IMR-90 (cell line): Measurements from ENCODE around the gene PRELID1. TPM values are rescaled to one million over a fixed set of nuclear protein-coding genes. Genes with fewer than 3 reads are reported as not detected.

Experiments
- ATAC-seq: fragments of 200-7000 bp; cut with Tn5 transposase; 2 replicates; pipeline ENCODE4 v1.9.1; 2020; ENCODE audit warnings: low read depth, mild to moderate bottlenecking, moderate library complexity
- BruUV-seq: library from RNA; stranded (reverse); fragments of 400-500 nt; replicated peaks from 2 replicates; lab custom pipeline; 2021; lab: Mats Ljungman, UMichigan
- CTCF ChIA-PET: fragments of 300-600 bp; formaldehyde crosslinking; extraction: SDS; loops from one replicate; lab custom pipeline; 2021; ENCODE audit warnings: antibody characterized with exemption; lab: Yijun Ruan, JAX
- POLR2A ChIA-PET: fragments of 300-600 bp; sonication (Branson Sonifier 250); formaldehyde crosslinking; loops from one replicate; lab custom pipeline; 2022; ENCODE audit warnings: antibody characterized with exemption; ENCODE audit not compliant: unreplicated experiment; lab: Charles Lee
- DNase-seq: peaks from one replicate; pipeline ENCODE4 v3.0.0; 2013
- H2AFZ ChIP-seq: replicated peaks from 2 replicates; pipeline ENCODE3; 2013; ENCODE audit warnings: low read length, mild to moderate bottlenecking; ENCODE audit not compliant: poor library complexity
- H2AK5ac ChIP-seq: 2 replicates; pipeline ENCODE4 v1.6.1; 2013; ENCODE audit warnings: low read depth, low read length, inconsistent platforms
- H2AK9ac ChIP-seq: replicated peaks from 2 replicates; pipeline ENCODE3; 2013; ENCODE audit warnings: mild to moderate bottlenecking, low read depth, low read length, moderate library complexity; ENCODE audit not compliant: poor library complexity
- H2BK120ac ChIP-seq: 2 replicates; pipeline ENCODE4 v1.6.1; 2013; ENCODE audit warnings: low read depth, low read length, inconsistent platforms
- H2BK15ac ChIP-seq: 3 replicates; pipeline ENCODE4 v1.6.1; 2013; ENCODE audit warnings: low read depth, low read length, inconsistent platforms
- H2BK20ac ChIP-seq: 2 replicates; pipeline ENCODE4 v1.6.1; 2013; ENCODE audit warnings: low read depth, mild to moderate bottlenecking, inconsistent platforms, low read length, moderate library complexity
- H2BK5ac ChIP-seq: 2 replicates; pipeline ENCODE4 v1.6.1; 2013; ENCODE audit warnings: mild to moderate bottlenecking, low read depth, low read length, inconsistent platforms; ENCODE audit not compliant: poor library complexity, severe bottlenecking
- H3K14ac ChIP-seq: replicated peaks from 2 replicates; pipeline ENCODE4 v1.6.1; 2013; ENCODE audit warnings: low read depth, low read length, inconsistent platforms
- H3K18ac ChIP-seq: 2 replicates; pipeline ENCODE4 v1.6.1; 2013; ENCODE audit warnings: low read depth, low read length, control low read depth
- H3K23ac ChIP-seq: 2 replicates; pipeline ENCODE4 v1.6.1; 2013; ENCODE audit warnings: low read depth, low read length, inconsistent platforms
- H3K27ac ChIP-seq: 2 replicates; pipeline ENCODE4 v1.5.1; 2013; ENCODE audit warnings: mild to moderate bottlenecking, control low read depth, low read length; ENCODE audit not compliant: insufficient read depth
- H3K27me3 ChIP-seq: 2 replicates; pipeline ENCODE4 v1.6.1; 2013; ENCODE audit warnings: low read length; ENCODE audit not compliant: control insufficient read depth, insufficient read depth
- H3K36me3 ChIP-seq: 2 replicates; pipeline ENCODE4 v1.6.1; 2013; ENCODE audit warnings: low read length, mixed read lengths; ENCODE audit not compliant: control insufficient read depth, insufficient read depth
- H3K4ac ChIP-seq: 2 replicates; pipeline ENCODE4 v1.6.1; 2013; ENCODE audit warnings: low read depth, low read length, inconsistent platforms
- H3K4me1 ChIP-seq: 2 replicates; pipeline ENCODE4 v1.6.1; 2013; ENCODE audit warnings: low read length, mixed read lengths; ENCODE audit not compliant: control insufficient read depth, insufficient read depth
- H3K4me2 ChIP-seq: 2 replicates; pipeline ENCODE4 v1.6.1; 2013; ENCODE audit warnings: low read depth, mild to moderate bottlenecking, control low read depth, low read length, moderate library complexity
- H3K4me3 ChIP-seq: 2 replicates; pipeline ENCODE4 v1.5.1; 2013; ENCODE audit warnings: low read depth, mild to moderate bottlenecking, control low read depth, low read length, moderate library complexity; ENCODE audit not compliant: insufficient read depth
- H3K56ac ChIP-seq: 2 replicates; pipeline ENCODE4 v1.6.1; 2013; ENCODE audit warnings: low read length, inconsistent platforms; ENCODE audit not compliant: insufficient read depth; ENCODE audit errors: extremely low read depth
- H3K79me1 ChIP-seq, 2 experiments: 2 replicates each; pipeline ENCODE4 v1.6.1; 2013; ENCODE audit warnings: low read length in 2 of 2, inconsistent platforms in 1 of 2, low read depth in 1 of 2
- H3K9ac ChIP-seq: 2 replicates; pipeline ENCODE4 v1.6.1; 2013; ENCODE audit warnings: low read depth, low read length, control low read depth
- H3K9me1 ChIP-seq: 2 replicates; pipeline ENCODE4 v1.6.1; 2013; ENCODE audit warnings: low read length, inconsistent platforms; ENCODE audit not compliant: insufficient read depth
- H3K9me3 ChIP-seq: 2 replicates; pipeline ENCODE4 v1.6.1; 2013; ENCODE audit warnings: low read length; ENCODE audit not compliant: control insufficient read depth, insufficient read depth
- H4K20me1 ChIP-seq: 2 replicates; pipeline ENCODE4 v1.6.1; 2013; ENCODE audit warnings: low read length, inconsistent platforms; ENCODE audit not compliant: insufficient read depth
- H4K5ac ChIP-seq: 2 replicates; pipeline ENCODE4 v1.6.1; 2013; ENCODE audit warnings: mild to moderate bottlenecking, low read depth, low read length, control low read depth
- H4K8ac ChIP-seq, 2 experiments: 2 replicates each; pipeline ENCODE4 v1.6.1; 2013; ENCODE audit warnings: low read depth in 2 of 2, low read length in 2 of 2, control low read depth in 1 of 2, inconsistent platforms in 1 of 2
- H4K91ac ChIP-seq: 2 replicates; pipeline ENCODE4 v1.6.1; 2013; ENCODE audit warnings: low read depth, low read length, inconsistent platforms; ENCODE audit not compliant: insufficient read depth
- BHLHE40 ChIP-seq: fragments of 150-350 bp; IDR thresholded peaks from 2 replicates; pipeline ENCODE4 v1.6.1; 2016; ENCODE audit warnings: mild to moderate bottlenecking, low read depth, low read length
- CHD1 ChIP-seq: IDR thresholded peaks from 2 replicates; pipeline ENCODE4 v1.6.1; 2012; ENCODE audit warnings: low read depth, low read length, improper control_type of control experiment
- CTCF ChIP-seq: conservative IDR thresholded peaks from 2 replicates; pipeline ENCODE4 v1.5.1; 2012; ENCODE audit warnings: mild to moderate bottlenecking, low read depth, low read length, improper control_type of control experiment
- ELK1 ChIP-seq: fragments of 150-350 bp; IDR thresholded peaks from 2 replicates; pipeline ENCODE4 v1.6.1; 2016; ENCODE audit warnings: low read depth, mild to moderate bottlenecking, low read length, moderate library complexity, borderline replicate concordance
- MAFK ChIP-seq: IDR thresholded peaks from 2 replicates; pipeline ENCODE4 v1.6.1; 2012; ENCODE audit warnings: low read depth, low read length, improper control_type of control experiment
- MAZ ChIP-seq: IDR thresholded peaks from 2 replicates; pipeline ENCODE4 v1.6.1; 2012; ENCODE audit warnings: low read depth, mild to moderate bottlenecking, low read length, improper control_type of control experiment, moderate library complexity, borderline replicate concordance
- MXI1 ChIP-seq: IDR thresholded peaks from 2 replicates; pipeline ENCODE4 v1.6.1; 2012; ENCODE audit warnings: low read depth, mild to moderate bottlenecking, low read length, moderate library complexity, borderline replicate concordance
- NFE2L2 ChIP-seq: fragments of 150-350 bp; IDR thresholded peaks from 2 replicates; pipeline ENCODE4 v1.6.1; 2016; ENCODE audit warnings: low read depth, mild to moderate bottlenecking, low read length
- POLR2A ChIP-seq: IDR thresholded peaks from 2 replicates; pipeline ENCODE4 v1.6.1; 2012; ENCODE audit warnings: mild to moderate bottlenecking, low read depth, low read length
- RAD21 ChIP-seq: IDR thresholded peaks from 2 replicates; pipeline ENCODE4 v1.6.1; 2012; ENCODE audit warnings: low read length, improper control_type of control experiment
- RCOR1 ChIP-seq: IDR thresholded peaks from 2 replicates; pipeline ENCODE4 v1.6.1; 2012; ENCODE audit warnings: mild to moderate bottlenecking, low read length, improper control_type of control experiment; ENCODE audit not compliant: insufficient replicate concordance
- SMC3 ChIP-seq: fragments of 150-350 bp; IDR thresholded peaks from 2 replicates; pipeline ENCODE4 v1.6.1; 2016; ENCODE audit warnings: low read depth, mild to moderate bottlenecking, antibody characterized with exemption, low read length, moderate library complexity
- WGBS, 2 experiments: methylation state at CpG; one replicate each; pipeline versions ENCODE4 v1.1.5 to v1.1.7; 2013; ENCODE audit warnings: missing lambda C conversion rate in 2 of 2; ENCODE audit not compliant: insufficient read length in 1 of 2; ENCODE audit errors: extremely low coverage in 2 of 2; 5-methylcytosine and 5-hydroxymethylcytosine counted together
- dilution Hi-C: fragments of 300-500 bp; cut with HindIII; formaldehyde crosslinking; loops from one replicate; pipeline ENCODE4 v1.14.3; 2018; ENCODE audit warnings: low sequenced_read_pairs; ENCODE audit not compliant: unreplicated experiment
- in situ Hi-C: fragments of 300-500 bp; cut with MboI; formaldehyde crosslinking; loops from 3 replicates; pipeline ENCODE4 v1.14.3; 2019; ENCODE audit warnings: low sequenced_read_pairs, inconsistent platforms, mixed read lengths
- intact Hi-C: fragments of 100-400 bp; cut with micrococcal nuclease; formaldehyde crosslinking; loops from 2 replicates; pipeline ENCODE4 v1.10.0; 2022
- polyA plus RNA-seq, 3 experiments: library from polyadenylated mRNA; depleted of rRNA; stranded (reverse); fragments of >200 nt; gene quantifications; 2 replicates each; pipeline ENCODE4 v1.2.3, GENCODE V29; 2012; ENCODE audit warnings: low replicate concordance in 1 of 3
- total RNA-seq: library from RNA; depleted of rRNA; stranded (reverse); fragments of >200 nt; gene quantifications from 2 replicates; pipeline ENCODE4 v1.2.3, GENCODE V29; 2012

The PRELID1 gene
- total and polyA plus RNA-seq, 2 of the 4 experiments (the other 2 are of a cell fraction): 116 to 239 TPM

DNA sequence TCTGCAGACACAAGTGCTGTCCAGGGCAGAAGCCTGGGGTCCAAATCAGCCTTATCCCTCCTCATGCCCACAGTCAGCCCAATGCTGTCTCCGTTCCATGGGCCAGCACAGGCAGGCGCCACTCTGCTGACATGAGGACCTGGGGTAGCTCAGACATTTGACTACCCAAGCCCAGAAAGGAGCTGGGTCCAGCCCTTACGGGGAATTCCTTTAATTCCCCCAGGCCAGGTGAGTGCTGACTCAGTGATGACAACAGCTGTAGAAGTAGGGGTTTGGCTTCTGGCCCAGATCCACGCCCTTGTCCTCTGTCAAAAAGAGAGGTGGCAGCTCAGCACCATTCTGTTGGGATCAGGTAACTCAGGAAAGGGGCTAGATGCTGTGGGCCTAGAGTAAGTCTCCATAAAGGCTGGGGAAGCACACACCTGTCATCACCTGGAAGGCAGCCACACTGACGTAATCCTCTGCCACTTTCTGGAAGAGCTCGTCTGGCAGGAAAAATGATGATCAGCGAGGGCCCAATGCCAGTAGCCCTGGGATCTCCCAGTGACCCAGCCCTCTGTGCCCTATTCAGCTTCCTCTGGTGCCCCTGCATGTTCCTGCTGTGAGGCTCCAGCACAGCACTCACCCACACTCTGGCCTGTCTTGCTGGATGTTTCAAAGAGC, 2.0 kb upstream of the PRELID1 start:
- no peak overlapping the region for H2AK9ac ChIP-seq
- H2BK5ac ChIP-seq: no peak overlapping the region
- H3K4me1 ChIP-seq: peaks cover 12% of the 10 kb centered on the region
- H4K8ac ChIP-seq: no peak overlapping the region
- H3K36me3 ChIP-seq: peaks cover 25% of the 10 kb centered on the region
- H3K9me1 ChIP-seq: peaks cover 8% of the 10 kb centered on the region; the same call in 1 of the 2 replicates
- no peak overlapping the region for H2BK20ac ChIP-seq
- ChIA-PET CTCF (interaction anchor here (1.1 kb wide), 1 partner anchor 188 kb away, joined by 3 read pairs; no protein-coding TSS in a partner anchor), POLR2A (no interaction called here)
- no peaks in the 10 kb centered on the region for H3K27me3 ChIP-seq
- no peaks in the 10 kb centered on the region for H3K9me3 ChIP-seq
- no TSS peak for BruUV-seq
- H2AFZ ChIP-seq: no peak overlapping the region
- peaks cover 12 to 68% of the 10 kb centered on the region in 2 experiments for H3K79me1 ChIP-seq
- intact Hi-C loops: no loop called here
- in situ Hi-C loops: no loop called here
- no peak overlapping the region for H2BK120ac ChIP-seq
- WGBS, 2 experiments: 80% methylated on average over 2 of the region's 7 CpGs; no CpG with 5 or more reads in 1 of the 2 experiments
- 0 out of 2 replicates have a peak overlapping the region, but pooled peaks have one; percentile 17 for H3K23ac ChIP-seq
- no peak overlapping the region for H3K14ac ChIP-seq
- TF ChIP-seq CTCF: no peak
- TF ChIP-seq ELK1: no peak
- no peak for TF ChIP-seq MAZ
- no peak for TF ChIP-seq RAD21
- TF ChIP-seq BHLHE40: no peak
- TF ChIP-seq RCOR1: no peak
- no peak for TF ChIP-seq NFE2L2
- no peak for TF ChIP-seq MAFK
- no peak for TF ChIP-seq MXI1
- TF ChIP-seq SMC3: no peak
- no peak for TF ChIP-seq POLR2A
- no peak for TF ChIP-seq CHD1
- H4K5ac ChIP-seq: no peak overlapping the region
- no peak overlapping the region for H3K4me3 ChIP-seq
- ATAC-seq (no peak), DNase-seq (no peak)
- no peak overlapping the region for H4K91ac ChIP-seq
- H4K20me1 ChIP-seq: peaks cover 25% of the 10 kb centered on the region
- no peak overlapping the region for H3K4me2 ChIP-seq
- H3K4ac ChIP-seq: no peak overlapping the region
- H2AK5ac ChIP-seq: no peak overlapping the region
- no peak overlapping the region for H2BK15ac ChIP-seq
- H3K56ac ChIP-seq: no peak overlapping the region
- dilution Hi-C loops: no loop called here
- H3K9ac ChIP-seq: no peak overlapping the region
- no peak overlapping the region for H3K18ac ChIP-seq
- H3K27ac ChIP-seq: no peak overlapping the region
